Gastroesophageal sphincter (tissue), 4 donors: ENCODE data around the gene THSD7A. TPM values are rescaled to one million over a fixed set of nuclear protein-coding genes. Genes with fewer than 3 reads are reported as not detected.

Experiments used
- ATAC-seq: fragments of 150-250 bp; one replicate; pipeline ENCODE4 v1.9.1; 2016; ENCODE audit warnings: mild to moderate bottlenecking, moderate library complexity
- H3K27ac ChIP-seq, 4 donors: fragments of 200-600 bp; sonication (generic) in 3 of 4; 1 replicate in 3 of 4; 2 replicates in 1 of 4; pipeline ENCODE4 v1.5.1; 2016 to 2019
- H3K27me3 ChIP-seq: fragments of 200-600 bp; sonication (generic); one replicate; pipeline ENCODE4 v1.5.1; 2019
- H3K36me3 ChIP-seq, 2 donors: fragments of 200-600 bp; sonication (generic); one replicate each; pipeline ENCODE4 v1.5.1; 2019; ENCODE audit warnings: control low read depth in 1 of 2
- H3K4me1 ChIP-seq, 3 donors: fragments of 200-600 bp; sonication (generic); 1 replicate in 2 of 3; 2 replicates in 1 of 3; pipeline ENCODE4 v1.5.1; 2016 to 2019; ENCODE audit warnings: control low read depth in 2 of 3
- H3K4me3 ChIP-seq, 2 donors: fragments of 200-600 bp; sonication (generic); one replicate each; pipeline ENCODE4 v1.5.1; 2019; ENCODE audit warnings: mild to moderate bottlenecking in 1 of 2, moderate library complexity in 1 of 2
- H3K9me3 ChIP-seq, 3 donors: fragments of 200-600 bp; sonication (generic); one replicate each; pipeline ENCODE4 v1.5.1; 2017 to 2019; ENCODE audit warnings: control low read depth in 2 of 3
- EP300 ChIP-seq: sonication (generic); formaldehyde crosslinking; IDR thresholded peaks from one replicate; pipeline ENCODE4 v1.6.1; 2017; ENCODE audit warnings: antibody characterized with exemption, mild to moderate bottlenecking
- POLR2A ChIP-seq, 2 donors: fragments of 450-650 bp; IDR thresholded peaks; one replicate each; pipeline ENCODE4 v1.6.1; 2017; ENCODE audit warnings: antibody characterized with exemption in 2 of 2, mild to moderate bottlenecking in 2 of 2, moderate library complexity in 1 of 2
- POLR2AphosphoS5 ChIP-seq: sonication (generic); formaldehyde crosslinking; IDR thresholded peaks from one replicate; pipeline ENCODE4 v1.6.1; 2017; ENCODE audit warnings: antibody characterized with exemption
- WGBS, 2 donors: methylation state at CpG; one replicate each; pipeline ENCODE4 v1.1.5; 2018; ENCODE audit warnings: low coverage in 1 of 2; 5-methylcytosine and 5-hydroxymethylcytosine counted together
- total RNA-seq, 4 donors: library from RNA; depleted of rRNA; stranded (reverse); fragments of >200 nt; gene quantifications; one replicate each; pipeline ENCODE4 v1.1.0, GENCODE V29; 2016
- TF ChIP-seq, protein P1 (sequence below), 4 experiments: fragments of 200-600 bp in 2 of 4; fragments of 450-650 bp in 2 of 4; sonication (generic) in 1 of 4; IDR thresholded peaks; one replicate each; pipeline ENCODE4 v1.5.1; 2017 to 2019; ENCODE audit warnings: antibody characterized with exemption in 4 of 4, mild to moderate bottlenecking in 2 of 4, moderate library complexity in 2 of 4

THSD7A gene
- total RNA-seq, 4 donors from 2014 or later, result 2.9 to 6.2 (median 3.9) TPM

- Histone ChIP-seq H3K4me1 (no peaks in the 10 kb centered on the region), H3K36me3 (peaks cover 0 to 26% of the 10 kb centered on the region in 2 donors), H3K27ac (no peak overlapping the region), H3K9me3 (no peaks in the 10 kb centered on the region), H3K4me3 (no peak overlapping the region), H3K27me3 (no peaks in the 10 kb centered on the region)
- WGBS, 2 donors, result 58 to 92% methylated on average over 1 of the region's 1 CpG
- no peak for ATAC-seq
- TF ChIP-seq, protein P1, sequence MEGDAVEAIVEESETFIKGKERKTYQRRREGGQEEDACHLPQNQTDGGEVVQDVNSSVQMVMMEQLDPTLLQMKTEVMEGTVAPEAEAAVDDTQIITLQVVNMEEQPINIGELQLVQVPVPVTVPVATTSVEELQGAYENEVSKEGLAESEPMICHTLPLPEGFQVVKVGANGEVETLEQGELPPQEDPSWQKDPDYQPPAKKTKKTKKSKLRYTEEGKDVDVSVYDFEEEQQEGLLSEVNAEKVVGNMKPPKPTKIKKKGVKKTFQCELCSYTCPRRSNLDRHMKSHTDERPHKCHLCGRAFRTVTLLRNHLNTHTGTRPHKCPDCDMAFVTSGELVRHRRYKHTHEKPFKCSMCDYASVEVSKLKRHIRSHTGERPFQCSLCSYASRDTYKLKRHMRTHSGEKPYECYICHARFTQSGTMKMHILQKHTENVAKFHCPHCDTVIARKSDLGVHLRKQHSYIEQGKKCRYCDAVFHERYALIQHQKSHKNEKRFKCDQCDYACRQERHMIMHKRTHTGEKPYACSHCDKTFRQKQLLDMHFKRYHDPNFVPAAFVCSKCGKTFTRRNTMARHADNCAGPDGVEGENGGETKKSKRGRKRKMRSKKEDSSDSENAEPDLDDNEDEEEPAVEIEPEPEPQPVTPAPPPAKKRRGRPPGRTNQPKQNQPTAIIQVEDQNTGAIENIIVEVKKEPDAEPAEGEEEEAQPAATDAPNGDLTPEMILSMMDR (IDR thresholded peaks at IDR 0.05), result no peak
- TF ChIP-seq POLR2AphosphoS5 (no peak), POLR2A (IDR thresholded peaks at IDR 0.05) (no peak), EP300 (no peak)
Measured at GRCh38 chr7:11404355-11404754, 427.6 kb downstream of the THSD7A start.

- H3K27ac ChIP-seq, result no peak overlapping the region
- ATAC-seq, result no peak
- TF ChIP-seq POLR2A (IDR thresholded peaks at IDR 0.05) (no peak), POLR2AphosphoS5 (no peak), EP300 (no peak)
- TF ChIP-seq, protein P1 (IDR thresholded peaks at IDR 0.05), result no peak
- H3K4me1 ChIP-seq, result no peaks in the 10 kb centered on the region
- no peak overlapping the region for H3K4me3 ChIP-seq
- no peaks in the 10 kb centered on the region for H3K9me3 ChIP-seq
- 22 to 37% methylated on average over 1 of the region's 1 CpG for WGBS, 2 donors
- no peaks in the 10 kb centered on the region for H3K27me3 ChIP-seq
- H3K36me3 ChIP-seq, result peaks cover 0 to 26% of the 10 kb centered on the region in 2 donors
Measured at GRCh38 chr7:11403781-11404180, 428.2 kb downstream of the THSD7A start.

- TF ChIP-seq POLR2AphosphoS5 (no peak), POLR2A (IDR thresholded peaks at IDR 0.05) (no peak), EP300 (no peak)
- TF ChIP-seq, protein P1 (IDR thresholded peaks at IDR 0.05), result no peak
- Histone ChIP-seq H3K27me3 (no peaks in the 10 kb centered on the region), H3K4me1 (no peaks in the 10 kb centered on the region), H3K27ac (no peak overlapping the region), H3K36me3 (peaks cover 0 to 29% of the 10 kb centered on the region in 2 donors), H3K4me3 (no peak overlapping the region), H3K9me3 (no peaks in the 10 kb centered on the region)
- WGBS, 2 donors, result 90 to 98% methylated on average over 7 to 8 of the region's 12 CpGs
- no peak for ATAC-seq
Measured at GRCh38 chr7:11394438-11394837, 437.6 kb downstream of the THSD7A start.

GRCh38 chr7:11379641-11380040 lies 452.4 kb downstream of the THSD7A start:
- 54 to 81% methylated on average over 2 to 4 of the region's 4 CpGs for WGBS, 2 donors
- ATAC-seq, result no peak
- TF ChIP-seq, protein P1 (IDR thresholded peaks at IDR 0.05), result no peak
- TF ChIP-seq POLR2AphosphoS5 (no peak), EP300 (no peak), POLR2A (IDR thresholded peaks at IDR 0.05) (no peak)
- Histone ChIP-seq H3K4me3 (no peak overlapping the region), H3K9me3 (no peaks in the 10 kb centered on the region), H3K27ac (no peak overlapping the region), H3K4me1 (no peaks in the 10 kb centered on the region), H3K27me3 (no peaks in the 10 kb centered on the region), H3K36me3 (no peaks in the 10 kb centered on the region)

GRCh38 chr7:11376529-11376928 lies 455.5 kb downstream of the THSD7A start:
- Histone ChIP-seq H3K9me3 (no peaks in the 10 kb centered on the region), H3K36me3 (no peaks in the 10 kb centered on the region), H3K27me3 (no peaks in the 10 kb centered on the region), H3K4me1 (no peaks in the 10 kb centered on the region), H3K27ac (no peak overlapping the region), H3K4me3 (no peak overlapping the region)
- TF ChIP-seq, protein P1 (IDR thresholded peaks at IDR 0.05), result no peak
- no peak for TF ChIP-seq POLR2A (IDR thresholded peaks at IDR 0.05)
- TF ChIP-seq POLR2AphosphoS5, result no peak
- TF ChIP-seq EP300, result no peak
- ATAC-seq, result no peak
- 80 to 86% methylated on average over 2 of the region's 2 CpGs for WGBS, 2 donors
